HepG2 (cell line): ENCODE results near the gene MAPK8IP3.

Source experiments
- CHD4 ChIP-seq: fragments of 200-600 bp; sonication (generic); IDR thresholded peaks from 2 replicates; pipeline ENCODE4 v1.7.0; 2017; ENCODE audit warnings: mild to moderate bottlenecking, low read length, borderline replicate concordance
- CTCF ChIP-seq: sonication (generic); formaldehyde crosslinking; IDR thresholded peaks from 2 replicates; pipeline ENCODE4 v1.5.0; 2020; ENCODE audit warnings: mild to moderate bottlenecking, missing genetic modification reagents, moderate library complexity
- GZF1 ChIP-seq: sonication (generic); formaldehyde crosslinking; IDR thresholded peaks from 2 replicates; pipeline ENCODE4 v1.5.1; 2020; ENCODE audit warnings: mild to moderate bottlenecking, missing genetic modification reagents
- TAF1 ChIP-seq: sonication (generic); formaldehyde crosslinking; IDR thresholded peaks from 2 replicates; pipeline ENCODE4 v1.4.0; 2020; ENCODE audit warnings: missing genetic modification reagents
- ZNF503 ChIP-seq: sonication (generic); formaldehyde crosslinking; IDR thresholded peaks from 2 replicates; pipeline ENCODE4 v1.4.0; 2020; ENCODE audit warnings: missing genetic modification reagents

GRCh38 chr16:1757714-1758461 is 51.9 kb downstream of the MAPK8IP3 start:
- TF ChIP-seq CTCF (CRISPR knock-in tag) (no peak), ZNF503 (CRISPR knock-in tag) (no peak), GZF1 (CRISPR knock-in tag) (no peak), CHD4 (no peak), TAF1 (CRISPR knock-in tag) (no peak)
